Nephron progenitor cell (in vitro differentiated cells): ENCODE results near the gene RAB29.
"Not testable (repeated sequence)": the region's sequence is repeated elsewhere in the genome, so short reads cannot be mapped to it uniquely, and the experiment has no call there.

Experiments
- DNase-seq: peaks from one replicate; pipeline ENCODE4 v3.0.0; 2021
- H3K27ac Mint-ChIP-seq: 2 replicates; pipeline ENCODE4 v1.8.0; 2021; ENCODE audit warnings: mild to moderate bottlenecking, moderate library complexity, mixed read lengths
- H3K27me3 Mint-ChIP-seq: 2 replicates; pipeline ENCODE4 v1.8.0; 2021; ENCODE audit warnings: mild to moderate bottlenecking, low read depth, mixed read lengths; ENCODE audit not compliant: poor library complexity
- H3K36me3 Mint-ChIP-seq: 2 replicates; pipeline ENCODE4 v1.8.0; 2021; ENCODE audit warnings: low read depth, mixed read lengths
- H3K4me1 Mint-ChIP-seq: 2 replicates; pipeline ENCODE4 v1.8.0; 2021; ENCODE audit warnings: mixed read lengths
- H3K4me3 Mint-ChIP-seq: 2 replicates; pipeline ENCODE4 v1.8.0; 2021; ENCODE audit warnings: mild to moderate bottlenecking, moderate library complexity, mixed read lengths
- H3K9me3 Mint-ChIP-seq: 2 replicates; pipeline ENCODE4 v1.8.0; 2021; ENCODE audit warnings: mild to moderate bottlenecking, moderate library complexity, mixed read lengths
- TF ChIP-seq, protein P1 (sequence below): fragments of 200-600 bp; sonication (generic); IDR thresholded peaks from 2 replicates; pipeline ENCODE4 v1.5.0; 2021; ENCODE audit warnings: antibody characterized with exemption

The RAB29 gene

DNA sequence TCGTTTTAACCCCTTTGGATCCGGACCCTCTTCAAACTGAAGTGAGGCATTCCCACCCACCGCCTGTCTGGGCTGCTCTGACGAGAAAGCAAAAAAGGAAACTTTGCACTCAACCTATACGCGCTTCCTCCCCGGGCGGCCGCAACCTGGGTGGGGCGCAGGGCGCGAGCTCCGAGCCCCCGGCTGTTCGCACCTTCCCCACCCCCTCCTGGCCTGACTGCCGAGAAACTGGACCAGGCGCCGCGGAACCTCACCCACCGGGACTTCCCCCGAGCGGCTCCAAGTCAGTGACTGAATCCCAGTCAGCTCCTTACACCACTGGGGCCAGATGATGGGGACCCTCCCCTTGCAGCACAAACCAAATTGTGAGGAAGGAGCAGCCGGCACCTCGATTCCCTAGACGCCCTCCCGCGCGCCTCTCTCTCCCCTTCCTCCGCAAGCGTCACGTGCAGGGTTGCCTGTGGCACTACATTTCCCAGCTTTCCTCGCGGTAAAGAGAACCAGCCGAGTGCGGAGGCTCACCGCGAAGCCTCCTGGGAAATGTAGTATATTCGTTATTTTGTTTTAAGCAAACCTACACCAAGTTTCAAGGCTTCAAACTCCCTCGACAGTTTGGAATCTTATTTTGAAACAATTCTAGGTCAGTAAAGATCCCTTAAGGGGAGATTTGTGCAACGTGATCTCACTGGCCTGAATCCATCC is at the start of gene RAB29:
RAB29 (minus strand) TSS at position 468 of the 702 bp plus-strand sequence. CDS start 526 bp downstream, outside the sequence.
- Mint-ChIP-seq H3K36me3 (no peaks in the 10 kb centered on the region), H3K9me3 (peaks cover 13% of the 10 kb centered on the region), H3K4me3 (peak within 1 kb of the TSS; percentile 88), H3K27ac (no peak within 1 kb of the TSS), H3K27me3 (peaks cover 70% of the 10 kb centered on the region), H3K4me1 (peaks cover 14% of the 10 kb centered on the region)
- TF ChIP-seq, protein P1, sequence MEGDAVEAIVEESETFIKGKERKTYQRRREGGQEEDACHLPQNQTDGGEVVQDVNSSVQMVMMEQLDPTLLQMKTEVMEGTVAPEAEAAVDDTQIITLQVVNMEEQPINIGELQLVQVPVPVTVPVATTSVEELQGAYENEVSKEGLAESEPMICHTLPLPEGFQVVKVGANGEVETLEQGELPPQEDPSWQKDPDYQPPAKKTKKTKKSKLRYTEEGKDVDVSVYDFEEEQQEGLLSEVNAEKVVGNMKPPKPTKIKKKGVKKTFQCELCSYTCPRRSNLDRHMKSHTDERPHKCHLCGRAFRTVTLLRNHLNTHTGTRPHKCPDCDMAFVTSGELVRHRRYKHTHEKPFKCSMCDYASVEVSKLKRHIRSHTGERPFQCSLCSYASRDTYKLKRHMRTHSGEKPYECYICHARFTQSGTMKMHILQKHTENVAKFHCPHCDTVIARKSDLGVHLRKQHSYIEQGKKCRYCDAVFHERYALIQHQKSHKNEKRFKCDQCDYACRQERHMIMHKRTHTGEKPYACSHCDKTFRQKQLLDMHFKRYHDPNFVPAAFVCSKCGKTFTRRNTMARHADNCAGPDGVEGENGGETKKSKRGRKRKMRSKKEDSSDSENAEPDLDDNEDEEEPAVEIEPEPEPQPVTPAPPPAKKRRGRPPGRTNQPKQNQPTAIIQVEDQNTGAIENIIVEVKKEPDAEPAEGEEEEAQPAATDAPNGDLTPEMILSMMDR: no peak
- peak; percentile 75 for DNase-seq

DNA sequence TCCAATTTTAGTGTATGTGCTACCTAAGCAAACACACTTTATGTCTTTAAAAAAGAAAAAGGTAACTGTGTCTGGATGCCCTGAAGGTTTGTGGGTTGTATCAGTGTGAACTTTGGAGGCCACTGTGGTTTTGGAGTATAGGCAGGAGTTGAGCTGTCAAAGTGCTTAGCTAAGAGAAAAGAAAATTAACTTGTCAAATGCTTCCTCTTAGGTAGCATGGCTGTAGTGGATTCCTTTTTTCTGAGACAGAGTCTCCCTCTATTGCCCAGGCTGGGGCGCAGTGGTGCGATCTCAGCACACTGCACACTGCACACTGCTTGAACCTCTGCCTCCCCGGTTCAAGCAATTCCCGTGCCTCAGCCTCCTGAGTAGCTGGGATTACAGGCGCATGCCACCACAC is 48.9 kb upstream of the RAB29 start:
- peaks cover 16% of the 10 kb centered on the region for H3K9me3 Mint-ChIP-seq
- TF ChIP-seq, protein P1: no peak
- peaks cover 18% of the 10 kb centered on the region for H3K36me3 Mint-ChIP-seq
- no peak overlapping the region for H3K4me3 Mint-ChIP-seq
- H3K27me3 Mint-ChIP-seq: peaks cover 8% of the 10 kb centered on the region
- no peak for DNase-seq
- peaks cover 25% of the 10 kb centered on the region for H3K4me1 Mint-ChIP-seq
- no peak overlapping the region for H3K27ac Mint-ChIP-seq

- not testable (repeated sequence) for DNase-seq, H3K4me3 Mint-ChIP-seq, H3K27ac Mint-ChIP-seq, H3K27me3 Mint-ChIP-seq
- Mint-ChIP-seq H3K9me3 (peaks cover 16% of the 10 kb centered on the region), H3K36me3 (peaks cover 18% of the 10 kb centered on the region), H3K4me1 (peaks cover 27% of the 10 kb centered on the region)
These were observed 48.0 kb upstream of the RAB29 start for GRCh38 chr1:205823260-205823659.

- Mint-ChIP-seq H3K27me3 (peaks cover 8% of the 10 kb centered on the region), H3K27ac (no peak overlapping the region), H3K4me1 (peaks cover 35% of the 10 kb centered on the region), H3K36me3 (peaks cover 18% of the 10 kb centered on the region), H3K4me3 (no peak overlapping the region), H3K9me3 (peaks cover 16% of the 10 kb centered on the region)
- DNase-seq: no peak
- TF ChIP-seq, protein P1: no peak
These were observed 47.1 kb upstream of the RAB29 start for GRCh38 chr1:205822397-205822796.

DNA sequence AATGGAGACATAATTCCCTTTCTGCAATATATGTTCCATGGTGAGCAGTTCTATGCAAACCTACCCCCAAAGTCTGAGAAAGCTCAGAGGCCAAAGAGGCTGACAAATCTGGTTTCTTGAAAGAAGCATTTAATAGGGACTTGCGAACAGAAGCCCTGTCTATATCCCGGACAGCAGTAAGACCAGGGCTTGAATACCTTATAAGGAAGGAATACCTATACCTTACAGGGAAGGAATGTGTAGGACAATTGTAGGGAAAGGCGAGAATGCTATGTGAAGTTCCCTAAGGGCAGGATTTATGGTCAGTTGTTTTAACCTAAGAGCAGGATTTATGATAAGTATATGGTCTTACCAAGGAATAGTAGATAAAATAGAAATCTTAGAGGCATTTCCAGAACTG is 42.7 kb upstream of the RAB29 start:
- Mint-ChIP-seq H3K4me1 (peaks cover 40% of the 10 kb centered on the region), H3K36me3 (peaks cover 6% of the 10 kb centered on the region), H3K9me3 (peaks cover 6% of the 10 kb centered on the region), H3K27ac (no peak overlapping the region), H3K4me3 (no peak overlapping the region), H3K27me3 (peaks cover 9% of the 10 kb centered on the region)
- no peak for DNase-seq
- TF ChIP-seq, protein P1: no peak

- Mint-ChIP-seq H3K4me1 (peaks cover 42% of the 10 kb centered on the region), H3K27me3 (peaks cover 9% of the 10 kb centered on the region), H3K9me3 (no peaks in the 10 kb centered on the region), H3K27ac (no peak overlapping the region), H3K4me3 (no peak overlapping the region), H3K36me3 (peaks cover under 1% of the 10 kb centered on the region)
- TF ChIP-seq, protein P1: no peak
- DNase-seq: no peak
These were observed 42.1 kb upstream of the RAB29 start for GRCh38 chr1:205817364-205817763.
